NCI-H446 treated with DMSO at 0.1 percent for 48 hours (cell line): ENCODE results near the gene KBTBD4.
"Not testable (repeated sequence)": the region's sequence is repeated elsewhere in the genome, so short reads cannot be mapped to it uniquely, and the experiment has no call there.

Experiments used
- DNase-seq: peaks from one replicate; lab custom pipeline; 2025; lab: John Stamatoyannopoulos, UW

KBTBD4 gene

GRCh38 chr11:47589977-47590861, 11.4 kb upstream of the KBTBD4 start:
- no peak for DNase-seq

GRCh38 chr11:47589584-47589976, 10.8 kb upstream of the KBTBD4 start:
- DNase-seq: no peak

GRCh38 chr11:47589118-47589517, 10.3 kb upstream of the KBTBD4 start:
- no peak for DNase-seq

GRCh38 chr11:47587723-47588326, 9.1 kb upstream of the KBTBD4 start:
- DNase-seq: no peak

- DNase-seq: no peak
Measured at GRCh38 chr11:47587039-47587716, 8.4 kb upstream of the KBTBD4 start.

- no peak for DNase-seq
Measured at GRCh38 chr11:47586098-47586855, 7.5 kb upstream of the KBTBD4 start, which contains the start of gene FAM180B. Gene FAM180B (plus strand): TSS chr11:47586678. CDS start chr11:47586769, 91 bp downstream.

- DNase-seq: no peak
Measured at GRCh38 chr11:47583844-47584243, 5.1 kb upstream of the KBTBD4 start.

GRCh38 chr11:47577460-47578041, 1.2 kb downstream of the KBTBD4 start:
- DNase-seq: no peak

- no peak for DNase-seq
Measured at GRCh38 chr11:47573321-47573720, 5.4 kb downstream of the KBTBD4 start.

GRCh38 chr11:47572715-47573255, 6.0 kb downstream of the KBTBD4 start:
- no peak for DNase-seq

GRCh38 chr11:47571895-47572294, 6.9 kb downstream of the KBTBD4 start:
- DNase-seq: no peak

GRCh38 chr11:47571357-47571729, 7.4 kb downstream of the KBTBD4 start:
- no peak for DNase-seq

GRCh38 chr11:47570651-47571356, 8.0 kb downstream of the KBTBD4 start:
- no peak for DNase-seq

- DNase-seq: no peak
Measured at GRCh38 chr11:47569646-47570045, 9.1 kb downstream of the KBTBD4 start.

GRCh38 chr11:47566149-47566698, 12.5 kb downstream of the KBTBD4 start:
- no peak for DNase-seq

GRCh38 chr11:47565340-47566148, 13.2 kb downstream of the KBTBD4 start, which contains the start of gene PTPMT1:
Gene PTPMT1 (plus strand): TSS chr11:47565599. CDS start chr11:47565623, 24 bp downstream.
- DNase-seq: peak; percentile 55

GRCh38 chr11:47564933-47565339, 13.8 kb downstream of the KBTBD4 start:
- no peak for DNase-seq

GRCh38 chr11:47564366-47564765, 14.4 kb downstream of the KBTBD4 start:
- DNase-seq: not testable (repeated sequence)

GRCh38 chr11:47562393-47562792, 16.4 kb downstream of the KBTBD4 start:
- DNase-seq: not testable (repeated sequence)
